Mesothelial cell of epicardium (in vitro differentiated cells): ENCODE results near the gene PKD1L1. TPM values are rescaled to one million over a fixed set of nuclear protein-coding genes. Genes with fewer than 3 reads are reported as not detected.

Experiments
- DNase-seq, 2 experiments: peaks; one replicate each; pipeline ENCODE4 v3.0.0; 2021; ENCODE audit warnings: low spot score in 2 of 2; ENCODE audit not compliant: unreplicated experiment in 2 of 2
- H3K27ac Mint-ChIP-seq: 2 replicates; pipeline ENCODE4 v1.8.0; 2021; ENCODE audit warnings: mixed read lengths
- H3K27me3 Mint-ChIP-seq: 2 replicates; pipeline ENCODE4 v1.8.0; 2021; ENCODE audit warnings: low read depth, mixed read lengths
- H3K36me3 Mint-ChIP-seq: 2 replicates; pipeline ENCODE4 v1.8.0; 2021; ENCODE audit warnings: mixed read lengths
- H3K4me1 Mint-ChIP-seq: 2 replicates; pipeline ENCODE4 v1.8.0; 2021; ENCODE audit warnings: mixed read lengths
- H3K4me3 Mint-ChIP-seq: 2 replicates; pipeline ENCODE4 v1.8.0; 2021; ENCODE audit warnings: mild to moderate bottlenecking, moderate library complexity, mixed read lengths
- H3K9me3 Mint-ChIP-seq: 2 replicates; pipeline ENCODE4 v1.8.0; 2021; ENCODE audit warnings: mixed read lengths
- CTCF ChIP-seq: fragments of 200-600 bp; sonication (generic); IDR thresholded peaks from one replicate; pipeline ENCODE4 v1.5.0; 2021; ENCODE audit warnings: antibody characterized with exemption; ENCODE audit not compliant: unreplicated experiment
- total RNA-seq: library from RNA; stranded (reverse); gene quantifications from 3 replicates; pipeline ENCODE4 v1.2.1, GENCODE V29; 2021

PKD1L1 gene
- total RNA-seq, 1 donor from 2014 or later: 0.36 TPM

GRCh38 chr7:47743965-47744591, 204.2 kb downstream of the PKD1L1 start:
- Mint-ChIP-seq H3K4me1 (peaks cover 55% of the 10 kb centered on the region), H3K4me3 (peak overlapping the region; percentile 52), H3K27me3 (no peaks in the 10 kb centered on the region), H3K27ac (peak overlapping the region; percentile 98), H3K36me3 (no peaks in the 10 kb centered on the region), H3K9me3 (no peaks in the 10 kb centered on the region)
- DNase-seq: peak in 1 of 2 experiments; percentile 53
- no peak for TF ChIP-seq CTCF

- no peaks in the 10 kb centered on the region for H3K36me3 Mint-ChIP-seq
- H3K9me3 Mint-ChIP-seq: no peaks in the 10 kb centered on the region
- no peak overlapping the region for H3K4me3 Mint-ChIP-seq
- peaks cover 46% of the 10 kb centered on the region for H3K4me1 Mint-ChIP-seq
- no peak for DNase-seq
- H3K27ac Mint-ChIP-seq: peak overlapping the region; percentile 72
- no peaks in the 10 kb centered on the region for H3K27me3 Mint-ChIP-seq
- TF ChIP-seq CTCF: no peak
Measured at GRCh38 chr7:47741984-47742383, 206.3 kb downstream of the PKD1L1 start.

DNA sequence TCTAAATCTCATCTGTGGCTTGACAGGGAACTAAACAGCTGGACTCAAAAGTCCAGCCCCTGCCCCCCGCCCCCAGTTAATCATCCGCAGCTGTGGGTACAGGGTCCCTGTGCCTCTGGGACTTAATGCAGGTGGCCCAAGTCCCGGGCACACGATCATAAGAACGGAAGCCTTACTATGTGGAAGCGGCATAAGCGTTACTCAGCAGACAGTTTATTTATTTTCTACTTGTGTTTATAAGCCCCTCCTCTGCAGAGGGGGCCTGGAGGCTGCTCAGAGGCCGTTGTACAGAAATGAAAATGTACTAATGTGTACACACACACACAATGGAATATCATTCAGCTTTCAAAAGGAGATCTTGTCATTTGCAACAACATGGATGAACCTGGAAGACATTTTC, 208.4 kb downstream of the PKD1L1 start:
- no peak overlapping the region for H3K27ac Mint-ChIP-seq
- H3K36me3 Mint-ChIP-seq: no peaks in the 10 kb centered on the region
- peaks cover 48% of the 10 kb centered on the region for H3K4me1 Mint-ChIP-seq
- no peak for DNase-seq
- H3K27me3 Mint-ChIP-seq: no peaks in the 10 kb centered on the region
- no peaks in the 10 kb centered on the region for H3K9me3 Mint-ChIP-seq
- TF ChIP-seq CTCF: no peak
- H3K4me3 Mint-ChIP-seq: no peak overlapping the region

DNA sequence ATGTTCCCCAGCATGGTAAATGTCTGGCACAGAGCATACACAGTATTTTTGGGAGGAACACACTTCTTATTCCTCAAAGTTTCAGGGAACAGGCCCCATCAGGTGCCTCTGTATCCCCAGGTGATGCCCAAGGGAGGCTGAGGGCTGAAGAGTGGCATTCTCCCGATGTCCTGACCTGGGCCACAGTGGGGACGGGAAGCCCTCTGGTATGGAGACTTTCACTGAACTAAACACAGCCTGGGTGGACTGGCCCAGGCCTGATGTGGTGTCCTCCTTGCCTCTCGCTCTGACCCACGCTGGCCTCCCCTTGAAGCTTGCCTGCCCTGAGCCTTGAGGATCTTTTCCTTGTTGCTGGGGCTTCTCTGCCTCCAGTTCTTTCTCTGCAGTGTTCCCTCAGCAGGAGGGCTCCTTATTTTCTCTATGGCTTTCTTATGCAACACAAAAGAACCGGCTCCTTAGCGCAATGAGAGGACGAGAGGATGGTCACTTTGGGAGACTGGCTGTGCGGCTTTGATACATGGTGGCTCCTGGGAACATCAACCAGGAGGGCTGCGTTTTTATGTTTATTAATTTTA, 208.9 kb downstream of the PKD1L1 start:
- Mint-ChIP-seq H3K9me3 (no peaks in the 10 kb centered on the region), H3K4me3 (no peak overlapping the region), H3K27ac (peak overlapping the region; percentile 47), H3K4me1 (peaks cover 45% of the 10 kb centered on the region), H3K27me3 (no peaks in the 10 kb centered on the region), H3K36me3 (no peaks in the 10 kb centered on the region)
- no peak for TF ChIP-seq CTCF
- no peak for DNase-seq

DNA sequence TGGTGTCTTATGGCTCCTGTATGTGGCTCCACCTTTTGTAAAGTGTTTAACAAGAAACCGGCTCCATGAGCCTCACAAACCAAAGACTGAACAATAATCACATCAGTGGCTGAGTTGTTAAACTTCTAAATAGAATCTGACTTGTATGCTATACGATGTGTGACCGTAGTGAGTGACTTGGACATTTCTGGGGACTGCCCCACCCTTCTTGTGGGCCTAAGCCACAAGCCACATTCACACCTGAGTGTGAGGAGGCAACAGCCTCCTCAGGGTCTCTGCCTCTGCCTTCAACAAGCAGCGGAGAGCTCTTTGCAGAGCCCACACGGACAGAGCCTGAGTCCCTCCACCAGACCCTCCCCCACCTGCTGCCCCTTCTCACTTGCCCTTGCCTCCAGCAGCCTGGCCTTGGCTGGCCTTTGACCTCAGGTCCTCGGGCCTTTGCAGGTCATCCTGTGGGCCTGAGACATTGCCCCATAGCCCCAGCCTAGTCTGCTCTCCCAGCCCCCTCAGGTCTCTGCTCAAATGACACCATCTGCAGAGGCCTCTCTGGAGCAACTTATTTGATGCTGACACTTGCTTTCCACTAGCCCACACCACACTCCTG, 209.6 kb downstream of the PKD1L1 start:
- DNase-seq: no peak
- Mint-ChIP-seq H3K27me3 (no peaks in the 10 kb centered on the region), H3K4me1 (peaks cover 38% of the 10 kb centered on the region), H3K9me3 (no peaks in the 10 kb centered on the region), H3K27ac (peak overlapping the region; percentile 47), H3K4me3 (no peak overlapping the region), H3K36me3 (no peaks in the 10 kb centered on the region)
- TF ChIP-seq CTCF: no peak
